GM15510 (cell line): ENCODE results near the gene MRPL42.

Experiments used
- POLR2A ChIP-seq: IDR thresholded peaks from 3 replicates; pipeline ENCODE4 v1.6.1; 2011; ENCODE audit warnings: borderline replicate concordance; ENCODE audit not compliant: insufficient read length; ENCODE audit errors: extremely low read depth

Gene MRPL42

GRCh38 chr12:93514853-93515252, 47.5 kb downstream of the MRPL42 start:
- TF ChIP-seq POLR2A = no peak

DNA sequence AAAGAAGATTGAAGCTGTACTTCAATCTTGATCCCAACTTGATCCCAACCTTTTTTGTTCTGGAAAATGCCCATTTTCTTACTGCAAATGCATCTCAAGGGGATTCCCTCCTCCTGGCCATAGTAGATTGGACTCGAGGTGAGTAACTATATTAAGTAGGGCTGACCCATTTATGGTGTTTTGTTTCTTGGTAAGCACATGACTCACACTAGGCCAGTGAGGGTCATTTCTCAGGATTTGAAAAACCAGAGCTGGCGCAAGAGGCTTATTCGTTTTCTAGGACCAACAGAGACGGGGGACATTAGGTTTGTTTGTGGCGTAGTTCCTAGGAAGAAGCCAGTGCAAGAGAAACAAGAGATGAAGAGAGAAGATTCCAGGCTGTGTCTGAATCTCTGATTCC, 51.4 kb downstream of the MRPL42 start:
- no peak for TF ChIP-seq POLR2A

DNA sequence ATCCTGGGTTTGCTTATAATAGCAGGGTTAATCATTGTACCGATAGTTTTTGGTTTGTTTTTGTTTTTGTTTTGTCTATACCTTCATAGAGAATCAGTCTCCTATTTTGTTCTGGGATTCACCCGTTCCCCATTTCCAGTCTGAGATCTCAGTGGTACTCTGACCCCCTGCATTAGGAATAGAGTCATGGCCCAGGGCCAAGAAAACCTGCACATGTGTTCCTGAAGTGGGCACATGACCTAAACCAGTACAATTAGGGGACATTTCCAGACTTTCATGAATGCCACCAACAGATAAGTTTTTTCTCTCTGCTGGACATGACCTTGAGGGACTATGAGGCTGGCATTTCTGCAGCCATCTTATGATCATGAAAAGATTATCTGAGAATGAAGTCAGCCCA, 52.5 kb downstream of the MRPL42 start:
- no peak for TF ChIP-seq POLR2A

DNA sequence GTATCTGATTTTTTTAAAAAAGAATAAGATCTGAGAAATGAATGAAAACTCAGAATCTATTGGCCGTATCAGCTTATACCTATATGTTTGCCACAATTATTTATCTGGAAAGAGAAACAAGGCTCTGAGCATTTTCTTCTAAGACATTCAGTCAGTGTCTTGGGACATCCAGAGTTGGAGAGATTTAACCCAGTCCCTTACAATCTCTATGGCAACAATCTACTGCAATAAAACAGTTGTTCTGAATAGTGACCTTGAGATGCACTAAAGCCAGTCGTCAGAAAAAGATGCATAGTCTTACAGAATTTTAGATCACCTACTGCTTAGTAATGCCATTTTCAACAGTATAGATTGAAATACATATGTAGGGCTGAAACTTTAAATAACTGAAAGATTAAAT, 53.1 kb downstream of the MRPL42 start:
- TF ChIP-seq POLR2A = no peak

- TF ChIP-seq POLR2A = no peak
Measured at GRCh38 chr12:93521225-93522080, 54.1 kb downstream of the MRPL42 start.

DNA sequence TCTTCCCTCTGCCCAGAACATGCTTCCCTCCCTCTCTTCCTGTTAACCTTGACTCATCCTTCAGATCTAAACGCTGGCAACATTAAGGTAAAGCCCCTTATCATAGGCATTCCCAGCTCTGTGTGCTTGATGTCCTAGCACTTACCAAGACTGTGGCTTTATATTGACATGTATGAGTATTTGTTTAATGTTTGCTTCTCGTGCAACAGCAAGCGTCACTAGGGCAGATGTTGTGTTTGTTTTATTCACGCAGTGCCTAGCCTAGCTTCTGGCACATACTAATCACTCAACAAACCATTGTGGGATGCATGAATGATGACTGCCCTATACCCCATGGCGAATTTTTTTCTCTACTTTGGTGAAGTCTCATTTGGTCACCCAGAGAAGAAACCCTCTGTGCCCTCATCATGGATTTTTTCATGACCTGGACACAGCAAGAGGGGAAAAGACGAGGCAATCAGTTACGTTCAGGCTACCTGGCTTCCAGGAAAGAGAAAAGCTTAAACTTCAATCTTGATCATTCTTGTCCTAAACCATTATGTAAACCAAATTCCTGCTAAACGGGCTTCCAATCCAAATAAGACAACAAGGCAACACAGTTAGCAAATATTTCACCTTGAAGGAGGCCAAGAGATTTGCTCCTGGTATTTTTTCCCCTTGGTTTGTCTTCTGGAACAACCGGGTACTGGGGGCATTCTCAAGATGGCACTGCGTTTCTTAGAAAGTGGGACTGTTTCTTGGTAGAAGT, 57.2 kb downstream of the MRPL42 start:
- no peak for TF ChIP-seq POLR2A

DNA sequence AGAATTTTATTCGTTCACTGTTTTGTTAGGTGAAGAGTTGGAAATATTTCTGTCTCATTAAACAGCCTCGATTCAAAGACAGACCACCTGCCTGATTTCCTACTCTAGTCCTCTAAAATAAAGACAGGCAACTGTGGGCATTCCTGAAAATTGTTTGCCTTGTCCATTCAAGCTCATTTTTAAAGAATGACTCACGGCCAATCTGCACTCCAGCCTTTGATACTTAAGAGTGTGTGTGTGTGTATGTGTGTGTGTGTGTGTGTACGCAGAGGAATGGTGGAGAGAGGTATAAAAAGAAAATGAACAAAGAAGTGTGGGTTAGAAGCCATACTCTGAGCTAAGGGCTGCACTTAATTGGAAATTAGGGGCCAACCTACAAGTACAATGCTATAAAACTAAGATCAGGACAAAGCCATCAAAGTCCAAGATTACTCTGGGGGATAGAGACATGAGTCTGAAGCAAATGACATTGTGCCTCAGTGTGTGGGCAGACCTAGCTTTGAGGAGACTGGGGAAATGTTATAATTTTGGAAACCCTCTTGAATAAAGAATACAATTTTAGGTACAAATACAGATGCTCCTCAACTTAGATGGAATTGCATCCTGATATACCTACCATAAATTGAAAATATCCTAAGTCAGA, 59.6 kb downstream of the MRPL42 start:
- no peak for TF ChIP-seq POLR2A

DNA sequence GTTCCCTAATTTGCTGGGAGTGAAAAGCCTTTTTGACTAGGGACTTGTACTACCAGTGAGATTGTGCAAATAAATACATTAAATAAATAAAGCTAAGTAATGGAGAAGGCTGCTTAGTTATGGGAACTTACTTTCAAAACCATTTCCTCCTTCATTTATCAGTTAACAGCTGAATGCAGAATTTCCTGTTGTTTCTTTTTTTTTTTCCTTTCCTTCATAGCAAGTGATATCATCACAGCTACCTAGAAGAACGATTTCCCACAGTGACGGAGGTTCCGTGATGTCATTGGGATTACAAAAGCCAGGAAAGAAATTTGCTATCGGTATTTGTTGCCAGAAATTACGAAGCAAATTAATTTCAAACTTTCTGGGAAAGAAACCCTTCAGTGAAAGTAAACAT, 63.0 kb downstream of the MRPL42 start:
- no peak for TF ChIP-seq POLR2A

GRCh38 chr12:93533310-93533709, 66.0 kb downstream of the MRPL42 start:
- no peak for TF ChIP-seq POLR2A

DNA sequence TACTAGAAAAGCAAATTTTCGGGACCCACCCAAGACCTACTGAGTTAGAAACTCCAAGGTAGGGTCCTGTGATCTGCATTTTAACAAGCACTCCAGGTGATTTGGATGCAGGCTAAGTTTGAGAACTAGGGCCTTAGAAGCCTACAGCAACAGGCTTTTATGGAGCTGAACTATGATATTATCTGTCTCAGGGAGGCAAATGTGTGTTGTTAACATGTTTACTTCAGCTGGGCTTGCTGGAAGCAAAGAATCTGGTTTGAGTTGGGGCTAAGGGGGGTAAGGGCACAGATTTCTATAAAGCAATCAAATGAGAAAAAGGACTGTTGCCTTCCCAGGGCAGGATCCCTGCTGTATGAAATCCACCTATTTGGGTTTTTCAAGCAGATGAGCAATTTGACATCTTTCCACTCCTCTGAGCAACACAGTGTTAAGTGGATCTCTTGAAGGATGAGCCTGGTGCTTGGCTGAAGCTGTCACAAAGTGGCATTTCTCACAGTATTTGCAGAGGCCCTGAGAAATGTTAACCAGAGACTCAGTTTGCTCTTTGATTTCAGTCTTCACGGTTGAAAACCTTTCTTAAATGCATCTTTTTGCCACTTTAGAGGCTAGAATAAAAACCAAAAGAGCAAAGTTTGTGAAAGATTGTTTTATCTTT, 68.9 kb downstream of the MRPL42 start:
- TF ChIP-seq POLR2A = no peak

DNA sequence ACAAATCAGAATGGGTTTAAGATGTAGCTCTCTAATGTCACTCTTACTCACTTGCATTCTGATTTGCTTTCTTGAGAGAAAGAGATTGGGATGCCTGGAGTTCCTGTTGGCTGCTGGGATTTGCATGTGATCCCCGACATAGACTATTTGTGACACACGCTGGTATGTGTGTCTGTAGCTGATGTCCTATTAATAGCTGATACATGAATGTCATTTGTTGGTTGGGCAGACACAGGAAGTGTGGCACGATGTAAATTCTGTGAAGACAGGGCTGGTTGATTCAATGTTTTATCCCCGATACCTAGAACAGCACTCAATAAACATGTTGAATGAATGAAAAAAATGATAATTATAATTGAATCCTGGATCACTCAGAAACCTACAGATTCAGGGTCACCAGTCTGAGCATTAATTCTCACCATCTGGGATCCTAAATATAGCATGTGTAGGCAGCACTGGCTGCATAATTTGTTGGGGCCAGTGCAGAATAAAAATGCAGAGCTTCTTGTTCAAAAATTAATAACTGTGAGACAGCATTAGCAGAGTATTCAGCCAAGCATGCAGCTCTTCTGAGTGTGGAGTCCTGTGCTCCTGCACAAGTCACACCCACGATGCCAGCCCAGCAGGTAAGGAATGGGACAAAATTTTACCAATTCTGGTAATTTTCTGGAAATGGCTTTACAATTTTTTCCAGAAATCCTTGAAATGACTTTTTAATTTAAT, 69.6 kb downstream of the MRPL42 start:
- TF ChIP-seq POLR2A = no peak

- no peak for TF ChIP-seq POLR2A
Measured at GRCh38 chr12:93537769-93538168, 70.5 kb downstream of the MRPL42 start.

DNA sequence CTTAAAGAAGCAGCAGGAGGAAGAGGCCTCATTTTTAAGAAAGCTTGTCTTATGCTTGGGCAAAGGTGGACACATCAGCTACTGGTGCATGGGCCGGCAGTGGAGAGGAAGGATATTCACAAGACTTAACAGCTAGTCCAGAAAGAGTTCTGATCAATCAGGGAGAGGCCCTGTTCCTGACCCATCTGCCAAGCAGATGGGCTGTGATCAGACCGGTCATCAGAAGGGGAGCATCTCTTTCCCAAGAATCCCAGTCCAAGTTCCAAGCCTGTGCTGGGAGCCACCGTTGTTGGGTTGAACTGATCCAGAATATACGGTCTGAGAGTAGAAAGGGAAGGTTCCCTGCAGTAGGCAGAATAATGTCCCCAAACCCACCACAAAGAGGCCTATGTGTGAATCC, 72.5 kb downstream of the MRPL42 start:
- no peak for TF ChIP-seq POLR2A

- TF ChIP-seq POLR2A = no peak
Measured at GRCh38 chr12:93540466-93540865, 73.2 kb downstream of the MRPL42 start.
